Mesenchymal stem cell (in vitro differentiated cells and primary cell): ENCODE data around the gene SOCS6.
A peak's percentile ranks its signal among the peaks of the same experiment; 100 is the strongest.

ENCODE experiments used
- DNase-seq: peaks from one replicate; pipeline ENCODE4 v3.0.0-alpha.2; 2013
- H2AFZ ChIP-seq: one replicate; pipeline ENCODE4 v1.6.1; 2013; ENCODE audit warnings: low read depth, mild to moderate bottlenecking, control low read depth, inconsistent platforms, low read length, moderate library complexity
- H2AK5ac ChIP-seq: 2 replicates; pipeline ENCODE4 v1.6.1; 2013; ENCODE audit warnings: low read length, moderate library complexity, mild to moderate bottlenecking, inconsistent platforms; ENCODE audit not compliant: severe bottlenecking
- H2BK120ac ChIP-seq: one replicate; pipeline ENCODE4 v1.6.1; 2013; ENCODE audit warnings: low read depth, mild to moderate bottlenecking, inconsistent platforms, low read length, moderate library complexity
- H2BK12ac ChIP-seq, 2 experiments: one replicate each; pipeline ENCODE4 v1.6.1; 2013; ENCODE audit warnings: inconsistent platforms in 2 of 2, low read length in 2 of 2, mild to moderate bottlenecking in 2 of 2, moderate library complexity in 2 of 2, control low read depth in 1 of 2
- H2BK15ac ChIP-seq: one replicate; pipeline ENCODE4 v1.6.1; 2013; ENCODE audit warnings: mild to moderate bottlenecking, low read depth, inconsistent platforms; ENCODE audit not compliant: poor library complexity, severe bottlenecking
- H2BK5ac ChIP-seq: 2 replicates; pipeline ENCODE4 v1.6.1; 2013; ENCODE audit warnings: low read depth, mild to moderate bottlenecking, low read length, control low read depth, inconsistent platforms; ENCODE audit not compliant: poor library complexity, severe bottlenecking
- H3K14ac ChIP-seq, 2 experiments: one replicate each; pipeline ENCODE4 v1.6.1; 2013; ENCODE audit warnings: inconsistent platforms in 2 of 2, low read length in 2 of 2, control low read depth in 1 of 2, mild to moderate bottlenecking in 1 of 2, moderate library complexity in 1 of 2
- H3K18ac ChIP-seq, 2 experiments: one replicate each; pipeline ENCODE4 v1.6.1; 2013; ENCODE audit warnings: inconsistent platforms in 2 of 2, low read length in 2 of 2, control low read depth in 1 of 2, low read depth in 1 of 2, mild to moderate bottlenecking in 1 of 2
- H3K23ac ChIP-seq, 2 experiments: one replicate each; pipeline ENCODE4 v1.6.1; 2013; ENCODE audit warnings: inconsistent platforms in 2 of 2, low read length in 2 of 2, mild to moderate bottlenecking in 2 of 2, moderate library complexity in 2 of 2, control low read depth in 1 of 2
- H3K27ac ChIP-seq: 2 replicates; pipeline ENCODE4 v1.5.1; 2013; ENCODE audit warnings: mild to moderate bottlenecking, moderate library complexity, low read length, control low read depth, inconsistent platforms; ENCODE audit not compliant: poor library complexity, severe bottlenecking
- H3K27me3 ChIP-seq, 2 experiments: 2 replicates each; pipeline versions ENCODE4 v1.6.1 to v1.7.0; 2013; ENCODE audit warnings: low read length in 2 of 2, mild to moderate bottlenecking in 2 of 2, moderate library complexity in 2 of 2, control low read depth in 1 of 2, inconsistent platforms in 1 of 2; ENCODE audit not compliant: control insufficient read depth in 1 of 2, insufficient read depth in 1 of 2
- H3K36me3 ChIP-seq, 2 experiments: 2 replicates each; pipeline versions ENCODE4 v1.6.1 to v1.7.0; 2013; ENCODE audit warnings: low read length in 2 of 2, control low read depth in 1 of 2, inconsistent platforms in 1 of 2, low read depth in 1 of 2, mild to moderate bottlenecking in 1 of 2; ENCODE audit not compliant: insufficient read depth in 2 of 2, control insufficient read depth in 1 of 2
- H3K4ac ChIP-seq, 2 experiments: one replicate each; pipeline ENCODE4 v1.6.1; 2013; ENCODE audit warnings: inconsistent platforms in 2 of 2, low read length in 2 of 2, mild to moderate bottlenecking in 2 of 2, moderate library complexity in 2 of 2, control low read depth in 1 of 2, low read depth in 1 of 2
- H3K4me1 ChIP-seq: 2 replicates; pipeline ENCODE4 v1.6.1; 2013; ENCODE audit warnings: low read depth, low read length, control low read depth; ENCODE audit not compliant: control insufficient read depth, insufficient read depth
- H3K4me2 ChIP-seq: 2 replicates; pipeline ENCODE4 v1.6.1; 2013; ENCODE audit warnings: low read length, mild to moderate bottlenecking, inconsistent platforms; ENCODE audit not compliant: poor library complexity, severe bottlenecking
- H3K4me3 ChIP-seq, 2 experiments: 2 replicates each; pipeline versions ENCODE4 v1.5.1 to v1.7.0; 2013; ENCODE audit warnings: low read length in 2 of 2, mild to moderate bottlenecking in 2 of 2, control low read depth in 1 of 2, low read depth in 1 of 2; ENCODE audit not compliant: insufficient read depth in 1 of 2
- H3K79me1 ChIP-seq: replicated peaks from 2 replicates; pipeline ENCODE4 v1.6.1; 2013; ENCODE audit warnings: mild to moderate bottlenecking, control low read depth, low read length, inconsistent platforms; ENCODE audit not compliant: poor library complexity, severe bottlenecking
- H3K9ac ChIP-seq: 2 replicates; pipeline ENCODE4 v1.7.0; 2013; ENCODE audit warnings: mild to moderate bottlenecking, low read length, moderate library complexity
- H3K9me3 ChIP-seq: 2 replicates; pipeline ENCODE4 v1.7.0; 2013; ENCODE audit warnings: mild to moderate bottlenecking, low read length; ENCODE audit not compliant: control insufficient read depth
- H4K8ac ChIP-seq: one replicate; pipeline ENCODE4 v1.6.1; 2013; ENCODE audit warnings: inconsistent platforms, mild to moderate bottlenecking, low read length, moderate library complexity
- H4K91ac ChIP-seq: one replicate; pipeline ENCODE4 v1.6.1; 2013; ENCODE audit warnings: mild to moderate bottlenecking, low read length, inconsistent platforms
- WGBS: methylation state at CpG from one replicate; pipeline ENCODE4 v1.1.7; 2013; ENCODE audit warnings: mixed read lengths; 5-methylcytosine and 5-hydroxymethylcytosine counted together

The SOCS6 gene

GRCh38 chr18:70291295-70291574 is 2.4 kb downstream of the SOCS6 start:
- H3K27me3 ChIP-seq = no peaks in the 10 kb centered on the region
- no peaks in the 10 kb centered on the region for H3K9me3 ChIP-seq
- no peak for DNase-seq
- no peak overlapping the region for H4K8ac ChIP-seq
- peaks cover 8% of the 10 kb centered on the region for H3K4me1 ChIP-seq
- no peak overlapping the region for H2AK5ac ChIP-seq
- no peak overlapping the region for H3K18ac ChIP-seq
- no peak overlapping the region for H3K4me2 ChIP-seq
- H3K23ac ChIP-seq = no peak overlapping the region
- 93% methylated on average over 1 of the region's 2 CpGs for WGBS
- no peak overlapping the region for H2BK5ac ChIP-seq
- H2BK15ac ChIP-seq = no peak overlapping the region
- no peaks in the 10 kb centered on the region for H3K79me1 ChIP-seq
- H4K91ac ChIP-seq = no peak overlapping the region
- no peak overlapping the region for H2BK120ac ChIP-seq
- no peak overlapping the region for H3K14ac ChIP-seq
- peak overlapping the region in 1 of 2 experiments; percentile 89 for H3K4me3 ChIP-seq
- peaks cover 0 to 9% of the 10 kb centered on the region in 2 experiments for H3K36me3 ChIP-seq
- H2BK12ac ChIP-seq = no peak overlapping the region
- no peak overlapping the region for H2AFZ ChIP-seq
- H3K9ac ChIP-seq = peak overlapping the region; percentile 93
- no peak overlapping the region for H3K27ac ChIP-seq
- H3K4ac ChIP-seq = no peak overlapping the region

GRCh38 chr18:70292628-70293027 is 3.8 kb downstream of the SOCS6 start:
- H3K4me1 ChIP-seq = peaks cover 10% of the 10 kb centered on the region
- no peaks in the 10 kb centered on the region for H3K9me3 ChIP-seq
- no peak overlapping the region for H4K8ac ChIP-seq
- WGBS = 95% methylated on average over 5 of the region's 5 CpGs
- DNase-seq = no peak
- peaks cover 0 to 9% of the 10 kb centered on the region in 2 experiments for H3K36me3 ChIP-seq
- H3K23ac ChIP-seq = peak overlapping the region in 1 of 2 experiments; percentile 16
- no peaks in the 10 kb centered on the region for H3K79me1 ChIP-seq
- no peak overlapping the region for H2AFZ ChIP-seq
- no peak overlapping the region for H3K18ac ChIP-seq
- no peak overlapping the region for H3K14ac ChIP-seq
- H2BK120ac ChIP-seq = no peak overlapping the region
- no peak overlapping the region for H4K91ac ChIP-seq
- H3K4ac ChIP-seq = no peak overlapping the region
- H3K4me2 ChIP-seq = no peak overlapping the region
- H3K9ac ChIP-seq = no peak overlapping the region
- no peak overlapping the region for H2BK12ac ChIP-seq
- H2BK15ac ChIP-seq = no peak overlapping the region
- H3K4me3 ChIP-seq = no peak overlapping the region
- H2BK5ac ChIP-seq = no peak overlapping the region
- no peak overlapping the region for H2AK5ac ChIP-seq
- no peaks in the 10 kb centered on the region for H3K27me3 ChIP-seq
- no peak overlapping the region for H3K27ac ChIP-seq

DNA sequence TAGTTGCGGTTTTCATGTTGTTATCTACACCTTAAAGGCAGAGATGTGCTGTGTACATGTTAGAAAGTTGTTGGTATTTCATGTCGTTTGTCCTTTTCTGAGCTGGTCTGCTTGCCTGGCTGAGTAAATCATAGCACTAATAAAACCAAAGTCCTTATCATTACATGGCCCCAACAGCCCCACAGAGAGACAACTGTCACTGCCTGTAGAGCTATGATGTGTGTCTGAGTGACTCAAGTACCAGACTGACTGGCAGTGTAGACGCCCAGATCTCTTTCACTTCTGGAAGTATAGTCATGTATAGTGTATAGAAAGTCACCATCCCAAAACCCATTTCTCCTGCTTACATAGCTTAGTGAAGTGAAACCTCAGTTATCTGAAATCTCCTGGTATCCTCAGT is 4.3 kb downstream of the SOCS6 start:
- no peaks in the 10 kb centered on the region for H3K27me3 ChIP-seq
- H3K4me3 ChIP-seq = peak overlapping the region in 1 of 2 experiments; percentile 8
- no peak overlapping the region for H2BK12ac ChIP-seq
- H3K4ac ChIP-seq = no peak overlapping the region
- no peak overlapping the region for H3K4me2 ChIP-seq
- H2BK15ac ChIP-seq = no peak overlapping the region
- H2BK120ac ChIP-seq = no peak overlapping the region
- 40% methylated on average over 2 of the region's 3 CpGs for WGBS
- no peak overlapping the region for H3K9ac ChIP-seq
- no peak overlapping the region for H3K27ac ChIP-seq
- DNase-seq = peak; percentile 41
- no peak overlapping the region for H4K8ac ChIP-seq
- H2BK5ac ChIP-seq = no peak overlapping the region
- no peak overlapping the region for H2AFZ ChIP-seq
- no peaks in the 10 kb centered on the region for H3K79me1 ChIP-seq
- H3K14ac ChIP-seq = no peak overlapping the region
- H3K4me1 ChIP-seq = peaks cover 10% of the 10 kb centered on the region
- no peak overlapping the region for H2AK5ac ChIP-seq
- no peaks in the 10 kb centered on the region for H3K9me3 ChIP-seq
- no peak overlapping the region for H3K18ac ChIP-seq
- peaks cover 0 to 9% of the 10 kb centered on the region in 2 experiments for H3K36me3 ChIP-seq
- no peak overlapping the region for H3K23ac ChIP-seq
- no peak overlapping the region for H4K91ac ChIP-seq

DNA sequence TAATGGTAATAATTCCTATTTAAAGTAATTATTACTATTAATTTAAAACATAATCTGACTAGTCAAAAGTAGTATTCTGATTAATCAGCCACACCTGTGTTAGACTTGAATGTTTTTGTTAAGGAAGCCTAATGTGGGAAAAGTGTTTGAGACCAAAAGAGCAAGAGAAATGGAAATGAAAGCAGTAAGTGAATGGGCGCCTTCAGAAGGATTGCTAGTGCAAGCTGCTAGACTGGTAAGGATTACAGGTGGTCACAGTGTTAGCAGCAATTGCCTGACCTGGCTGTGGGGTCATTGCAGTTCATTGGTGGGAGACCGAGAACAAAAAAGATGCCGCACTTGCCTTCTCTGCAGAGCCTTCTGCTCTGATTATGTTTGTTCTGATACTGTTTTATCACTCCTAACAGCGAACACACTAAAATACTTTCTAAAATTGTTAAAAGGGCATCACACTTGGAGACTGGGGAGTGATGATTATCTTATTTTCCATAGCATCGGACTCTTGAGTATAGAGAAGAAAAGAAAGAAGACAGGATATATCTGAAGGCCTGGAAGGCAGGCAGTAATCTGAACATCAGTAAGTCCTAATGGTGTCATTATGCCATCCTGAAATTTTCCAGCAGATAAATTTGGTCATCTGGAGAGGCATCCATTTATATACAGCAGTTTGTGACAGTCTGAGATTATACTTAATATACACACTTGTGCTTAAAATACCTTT is 5.8 kb downstream of the SOCS6 start:
- Histone ChIP-seq H2BK5ac (no peak overlapping the region), H2BK12ac (no peak overlapping the region), H3K4me2 (no peak overlapping the region), H3K23ac (peak overlapping the region in 1 of 2 experiments; percentile 93), H2BK120ac (no peak overlapping the region), H4K91ac (no peak overlapping the region), H3K79me1 (peaks cover 4% of the 10 kb centered on the region), H2BK15ac (no peak overlapping the region), H3K4me3 (no peak overlapping the region), H3K18ac (peak overlapping the region in 1 of 2 experiments; percentile 73), H2AK5ac (no peak overlapping the region), H2AFZ (no peak overlapping the region), H3K14ac (no peak overlapping the region), H3K9me3 (no peaks in the 10 kb centered on the region), H3K27ac (no peak overlapping the region), H3K4ac (no peak overlapping the region), H3K27me3 (no peaks in the 10 kb centered on the region), H3K36me3 (peaks cover 4 to 12% of the 10 kb centered on the region in 2 experiments), H3K4me1 (peaks cover 10% of the 10 kb centered on the region), H4K8ac (no peak overlapping the region), H3K9ac (peak overlapping the region; percentile 26)
- DNase-seq = no peak
- 90% methylated on average over 3 of the region's 5 CpGs for WGBS
